Measurements from ENCODE around the gene DTD1.

DNA sequence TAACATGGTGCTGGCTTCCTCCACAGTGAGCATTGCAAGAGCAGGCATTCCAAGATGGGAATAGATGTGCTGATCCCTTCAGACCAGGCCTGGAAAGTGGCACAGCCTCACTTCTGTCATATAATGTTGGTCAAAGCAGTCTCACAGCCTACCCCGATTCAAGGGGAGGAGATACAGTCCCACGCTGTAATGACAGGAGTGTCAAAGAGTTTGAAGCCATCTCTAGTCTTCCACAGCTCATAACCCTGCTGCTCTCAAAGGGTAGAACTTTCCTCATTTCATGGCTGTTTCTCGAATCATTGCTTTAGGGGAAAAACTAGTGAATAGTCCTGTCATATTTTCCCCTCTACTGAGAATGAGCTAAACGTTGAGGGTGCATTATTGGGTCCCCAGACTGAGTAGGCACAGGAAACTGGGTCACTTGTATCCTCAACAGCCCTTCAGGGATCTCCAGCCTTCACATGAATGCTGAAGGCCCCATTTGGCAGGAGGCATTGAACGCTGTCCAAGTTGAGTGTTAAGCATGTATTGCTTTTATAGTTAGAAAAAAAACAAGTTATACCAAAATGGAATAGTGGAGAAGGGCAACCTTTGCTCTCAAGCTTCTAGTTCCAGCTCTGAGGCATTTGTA, 27.3 kb downstream of the DTD1 start:
- TF ChIP-seq, protein P1, sequence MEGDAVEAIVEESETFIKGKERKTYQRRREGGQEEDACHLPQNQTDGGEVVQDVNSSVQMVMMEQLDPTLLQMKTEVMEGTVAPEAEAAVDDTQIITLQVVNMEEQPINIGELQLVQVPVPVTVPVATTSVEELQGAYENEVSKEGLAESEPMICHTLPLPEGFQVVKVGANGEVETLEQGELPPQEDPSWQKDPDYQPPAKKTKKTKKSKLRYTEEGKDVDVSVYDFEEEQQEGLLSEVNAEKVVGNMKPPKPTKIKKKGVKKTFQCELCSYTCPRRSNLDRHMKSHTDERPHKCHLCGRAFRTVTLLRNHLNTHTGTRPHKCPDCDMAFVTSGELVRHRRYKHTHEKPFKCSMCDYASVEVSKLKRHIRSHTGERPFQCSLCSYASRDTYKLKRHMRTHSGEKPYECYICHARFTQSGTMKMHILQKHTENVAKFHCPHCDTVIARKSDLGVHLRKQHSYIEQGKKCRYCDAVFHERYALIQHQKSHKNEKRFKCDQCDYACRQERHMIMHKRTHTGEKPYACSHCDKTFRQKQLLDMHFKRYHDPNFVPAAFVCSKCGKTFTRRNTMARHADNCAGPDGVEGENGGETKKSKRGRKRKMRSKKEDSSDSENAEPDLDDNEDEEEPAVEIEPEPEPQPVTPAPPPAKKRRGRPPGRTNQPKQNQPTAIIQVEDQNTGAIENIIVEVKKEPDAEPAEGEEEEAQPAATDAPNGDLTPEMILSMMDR (IDR thresholded peaks at IDR 0.05): no peak
- no peak for TF ChIP-seq POLR2A (IDR thresholded peaks at IDR 0.05)

Data from heart left ventricle (tissue), 13 donors.